Stimulated activated CD4-positive, alpha-beta T cell treated with anti-CD3 and anti-CD28 coated beads, Interleukin-15, amount 100 ng/mL, for 1 hour (primary cell): Measurements from ENCODE around the gene CEP78.
"Not testable (repeated sequence)": the region's sequence is repeated elsewhere in the genome, so short reads cannot be mapped to it uniquely, and the experiment has no call there.

Source experiments
- DNase-seq, 2 donors: peaks; one replicate each; pipeline ENCODE4 v3.0.0-alpha.2; 2020; ENCODE audit warnings: low read depth in 1 of 2, low spot score in 1 of 2

CEP78 gene, protein sequence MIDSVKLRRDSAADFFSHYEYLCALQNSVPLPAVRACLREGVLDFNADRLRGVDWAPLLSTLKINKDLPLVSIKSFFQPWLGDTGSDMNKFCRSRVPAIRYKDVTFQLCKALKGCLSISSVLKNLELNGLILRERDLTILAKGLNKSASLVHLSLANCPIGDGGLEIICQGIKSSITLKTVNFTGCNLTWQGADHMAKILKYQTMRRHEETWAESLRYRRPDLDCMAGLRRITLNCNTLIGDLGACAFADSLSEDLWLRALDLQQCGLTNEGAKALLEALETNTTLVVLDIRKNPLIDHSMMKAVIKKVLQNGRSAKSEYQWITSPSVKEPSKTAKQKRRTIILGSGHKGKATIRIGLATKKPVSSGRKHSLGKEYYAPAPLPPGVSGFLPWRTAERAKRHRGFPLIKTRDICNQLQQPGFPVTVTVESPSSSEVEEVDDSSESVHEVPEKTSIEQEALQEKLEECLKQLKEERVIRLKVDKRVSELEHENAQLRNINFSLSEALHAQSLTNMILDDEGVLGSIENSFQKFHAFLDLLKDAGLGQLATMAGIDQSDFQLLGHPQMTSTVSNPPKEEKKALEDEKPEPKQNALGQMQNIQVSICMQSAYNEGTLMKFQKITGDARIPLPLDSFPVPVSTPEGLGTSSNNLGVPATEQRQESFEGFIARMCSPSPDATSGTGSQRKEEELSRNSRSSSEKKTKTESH

DNA sequence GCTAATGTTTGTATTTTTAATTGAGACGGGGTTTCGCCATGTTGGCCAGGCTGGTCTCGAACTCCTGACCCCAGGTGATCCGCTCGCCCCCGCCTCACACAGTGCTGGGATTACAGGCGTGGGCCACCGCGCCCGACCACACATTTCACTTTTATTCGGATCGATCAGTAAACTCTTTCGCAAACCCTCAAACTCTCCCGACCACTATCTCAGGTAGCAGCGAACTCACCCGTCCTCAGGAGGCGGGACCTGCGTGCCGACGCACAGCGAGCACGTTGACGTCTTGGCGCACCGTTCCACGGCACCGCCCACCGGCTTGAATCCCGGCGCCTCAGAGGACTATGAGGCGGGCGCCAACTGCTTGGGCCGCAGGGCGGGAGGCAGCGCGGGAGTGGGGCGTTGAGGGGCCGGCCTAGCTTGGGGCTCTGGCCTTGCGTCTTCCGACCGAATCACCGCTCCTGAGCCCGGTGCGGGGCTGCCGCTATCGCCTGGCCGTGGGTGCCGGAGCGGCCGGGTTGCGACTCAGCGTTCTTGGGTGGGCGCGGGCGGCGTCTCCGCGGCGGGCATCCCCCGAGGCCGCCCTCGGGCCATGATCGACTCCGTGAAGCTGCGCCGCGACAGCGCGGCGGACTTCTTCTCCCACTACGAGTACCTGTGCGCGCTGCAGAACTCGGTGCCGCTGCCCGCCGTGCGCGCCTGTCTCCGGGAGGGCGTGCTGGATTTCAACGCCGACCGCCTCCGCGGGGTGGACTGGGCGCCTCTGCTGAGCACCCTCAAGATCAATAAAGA lies at the start of gene CEP78:
Gene CEP78, plus strand, starts transcription at position 314 of the 789 bp plus-strand sequence. Its CDS starts 276 bp downstream, at position 590.
- DNase-seq, result peak; percentile 72 to 80

DNA sequence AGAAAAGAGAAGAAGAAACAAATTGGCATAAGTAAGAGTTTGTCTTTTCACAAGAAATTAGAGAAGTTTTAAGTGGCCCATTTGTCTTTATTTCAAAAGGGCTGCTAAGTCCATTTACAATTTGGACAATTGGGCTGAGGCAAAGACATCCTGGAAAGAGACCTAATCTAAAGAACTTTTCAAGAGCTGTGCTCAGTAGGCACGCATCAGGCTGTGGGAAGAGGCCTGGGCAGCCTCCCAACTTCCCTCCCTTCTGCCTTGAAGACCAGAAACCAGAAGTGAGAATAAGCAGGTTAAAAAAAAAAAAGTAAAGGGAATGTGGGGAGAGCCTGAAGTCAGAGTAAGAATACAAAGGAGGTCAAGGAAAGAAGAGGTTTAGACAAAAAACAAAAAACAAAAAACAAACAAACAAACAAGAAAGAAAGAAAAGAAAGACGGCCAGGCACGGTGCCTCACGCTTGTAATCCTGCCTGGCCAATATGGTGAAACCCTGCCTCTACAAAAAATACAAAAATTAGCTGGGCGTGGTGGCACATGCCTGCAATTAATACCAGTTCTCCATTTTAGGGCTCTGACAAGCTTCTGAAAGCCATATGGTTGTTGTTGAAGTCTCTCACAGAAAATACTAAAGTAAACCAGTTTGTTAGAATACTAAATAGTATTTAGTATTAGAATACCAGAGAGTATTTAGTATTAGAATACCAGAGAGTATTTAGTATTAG lies 48.0 kb upstream of the CEP78 start:
- DNase-seq, result no peak

DNA sequence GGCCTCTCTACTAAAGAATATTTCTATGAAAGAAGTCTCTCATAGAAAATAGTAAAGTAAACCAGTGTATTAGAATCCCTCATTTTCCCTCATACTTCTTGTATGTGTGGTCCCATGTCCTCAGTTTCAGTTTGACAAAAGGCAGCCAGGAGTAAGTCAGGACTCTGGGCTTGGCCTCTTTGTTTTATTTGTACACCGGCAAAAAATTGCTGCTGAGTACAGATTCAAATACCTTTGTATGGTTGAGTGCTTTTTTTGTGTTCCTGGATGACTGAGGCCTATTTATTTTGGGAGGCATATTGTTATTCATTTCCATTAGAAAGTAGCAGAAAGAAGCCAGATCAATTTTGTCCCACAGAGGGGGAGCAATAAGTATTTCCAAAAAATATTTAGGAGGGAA lies 47.3 kb upstream of the CEP78 start:
- no peak for DNase-seq

DNA sequence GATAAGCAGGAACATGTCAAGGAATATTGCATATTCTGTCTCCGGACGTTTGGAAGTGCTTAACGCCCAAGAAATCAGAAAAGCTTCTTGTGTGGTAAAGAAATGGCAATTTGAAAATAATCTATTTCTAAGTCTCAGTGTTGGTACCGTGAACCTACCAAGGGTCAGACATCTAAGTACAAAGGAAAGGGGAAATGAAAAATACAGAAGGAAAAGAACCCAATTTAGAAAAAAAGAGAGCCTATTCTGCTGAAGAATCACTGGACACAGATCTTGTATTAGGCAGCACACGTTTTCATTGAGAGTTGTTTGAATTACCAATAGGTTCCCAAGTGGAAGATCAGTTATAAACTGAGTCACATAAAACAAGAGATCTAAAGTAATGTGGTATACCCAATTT lies 46.9 kb upstream of the CEP78 start:
- DNase-seq, result no peak

DNA sequence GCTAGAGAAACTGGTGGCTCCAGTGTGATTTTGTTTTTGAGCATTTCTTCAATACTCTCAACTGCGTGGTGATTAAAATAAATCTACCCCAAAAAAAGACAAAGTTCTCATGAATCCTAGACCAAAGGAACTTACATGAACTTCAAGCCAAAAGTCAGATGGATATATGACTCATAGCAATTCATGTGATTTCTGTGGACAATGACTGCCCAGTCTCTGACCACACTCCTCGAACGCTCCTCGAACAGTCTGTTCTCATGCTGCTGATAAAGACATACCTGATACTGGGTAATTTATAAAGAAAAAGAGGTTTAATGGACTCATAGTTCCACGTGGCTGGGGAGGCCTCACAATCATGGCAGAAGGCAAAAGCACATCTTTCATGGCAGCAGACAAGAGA lies 46.4 kb upstream of the CEP78 start:
- no peak for DNase-seq

DNA sequence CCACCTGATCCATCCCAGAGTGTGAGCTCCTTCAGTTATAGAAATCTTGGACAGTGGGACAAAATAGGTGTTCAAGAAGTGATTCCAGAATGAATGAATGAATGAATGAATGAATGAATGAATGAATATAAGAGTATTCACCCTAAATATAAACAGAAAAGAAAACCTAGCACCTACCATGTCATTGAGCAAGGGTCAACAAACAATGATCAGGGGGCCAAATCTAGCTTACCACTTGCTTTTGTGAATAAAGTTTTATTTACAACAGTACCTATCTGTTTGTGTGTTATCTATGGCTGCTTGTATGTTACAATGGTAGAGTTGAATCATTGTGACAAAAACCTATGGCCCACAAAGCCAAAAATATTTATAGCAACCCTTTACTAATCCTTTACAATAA lies 43.9 kb upstream of the CEP78 start:
- DNase-seq, result no peak

DNA sequence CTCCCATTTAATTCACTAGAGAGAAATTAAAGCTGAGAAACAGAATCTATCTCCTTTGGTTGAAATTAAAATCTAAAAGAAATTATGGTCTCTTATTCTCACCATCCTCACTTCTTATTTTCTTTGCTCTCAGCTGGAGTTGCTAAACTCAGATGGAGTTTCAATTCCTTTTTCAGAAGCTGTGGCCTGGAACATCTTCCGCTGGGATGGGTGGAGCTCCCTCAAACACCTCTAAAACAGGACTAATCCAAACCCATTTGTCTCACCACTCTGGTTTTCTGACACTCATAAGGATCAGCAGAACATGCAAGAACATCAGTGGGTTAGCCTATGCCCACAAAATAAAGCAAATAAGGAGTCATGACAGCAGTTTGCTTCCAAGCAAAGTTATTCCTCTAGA lies 39.6 kb upstream of the CEP78 start:
- DNase-seq, result no peak

DNA sequence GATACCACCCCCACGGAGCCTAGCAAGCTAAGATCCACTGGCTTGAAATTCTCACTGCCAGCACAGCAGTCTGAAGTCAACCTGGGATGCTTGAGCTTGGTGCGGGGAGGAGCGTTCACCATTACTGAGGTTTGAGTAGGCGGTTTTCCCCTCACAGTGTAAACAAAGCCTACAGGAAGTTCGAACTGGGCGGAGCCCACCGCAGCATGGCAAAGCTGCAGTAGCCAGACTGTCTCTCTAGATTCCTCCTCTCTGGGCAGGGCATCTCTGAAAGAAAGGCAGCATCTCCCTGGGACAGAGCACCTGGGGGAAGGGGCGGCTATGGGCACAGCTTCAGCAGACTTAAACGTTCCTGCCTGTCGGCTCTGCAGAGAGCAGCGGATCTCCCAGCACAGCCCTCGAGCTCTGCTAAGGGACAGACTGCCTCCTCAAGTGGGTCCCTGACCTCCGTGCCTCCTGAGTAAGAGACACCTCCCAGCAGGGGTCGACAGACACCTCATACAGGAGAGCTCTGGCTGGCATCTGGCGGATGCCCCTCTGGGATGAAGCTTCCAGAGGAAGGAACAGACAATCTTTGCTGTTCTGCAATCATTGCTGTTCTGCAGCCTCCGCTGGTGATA lies 34.6 kb upstream of the CEP78 start:
- peak; percentile 16 to 34 for DNase-seq

DNA sequence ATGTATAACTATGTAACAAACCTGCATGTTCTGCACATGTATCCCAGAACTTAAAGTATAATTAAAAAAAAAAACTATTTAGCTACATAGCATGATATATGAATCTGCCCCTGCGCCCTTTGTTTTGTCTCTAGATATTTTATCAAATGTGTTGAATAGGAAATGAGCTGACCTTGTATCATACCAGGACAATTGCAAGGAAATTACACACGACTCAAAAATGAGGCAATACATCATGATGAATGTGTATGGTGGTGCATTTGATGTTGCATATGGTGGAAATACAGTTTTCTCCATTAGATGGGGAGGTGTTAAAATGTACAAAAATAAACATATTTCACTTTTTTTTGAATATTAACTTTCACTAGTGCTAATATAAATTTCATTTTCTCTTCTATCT lies 28.6 kb upstream of the CEP78 start:
- DNase-seq, result no peak

DNA sequence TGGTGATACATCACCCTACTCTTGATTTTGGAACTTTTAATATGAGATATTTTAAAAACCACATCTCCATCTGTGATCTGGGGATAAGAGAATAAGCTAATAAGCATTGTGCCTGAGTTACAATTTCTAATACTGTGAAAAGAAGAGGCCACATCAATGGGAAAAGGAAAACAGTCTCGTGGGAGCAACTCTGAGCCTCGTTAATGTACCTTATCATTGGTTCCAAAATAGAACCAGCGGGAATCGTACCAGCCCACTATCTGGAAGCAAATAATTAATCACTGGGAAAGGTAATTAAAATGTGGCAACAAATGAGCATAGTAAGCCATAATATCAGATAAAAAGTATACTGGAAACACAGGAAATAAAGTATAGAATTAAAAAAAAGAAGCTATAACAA lies 28.0 kb upstream of the CEP78 start:
- DNase-seq, result no peak

DNA sequence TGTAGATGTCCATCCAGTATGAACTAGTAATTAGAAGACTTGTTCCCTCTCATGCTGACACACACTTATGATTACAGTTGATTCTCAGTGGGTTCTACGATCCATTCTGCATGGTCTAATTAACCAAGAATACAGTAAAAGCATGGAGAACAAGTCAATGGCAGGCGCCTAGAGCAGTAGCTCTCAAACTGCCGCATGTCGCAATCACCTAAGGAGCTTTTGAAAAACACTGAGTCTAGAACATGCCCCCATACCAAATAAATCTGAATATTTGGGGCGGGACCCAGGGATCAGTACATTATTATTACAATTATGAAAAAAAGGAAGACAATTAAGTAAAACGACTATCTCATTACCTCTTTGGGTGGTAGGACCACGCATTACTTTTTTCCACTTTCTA lies 26.7 kb upstream of the CEP78 start:
- no peak for DNase-seq

DNA sequence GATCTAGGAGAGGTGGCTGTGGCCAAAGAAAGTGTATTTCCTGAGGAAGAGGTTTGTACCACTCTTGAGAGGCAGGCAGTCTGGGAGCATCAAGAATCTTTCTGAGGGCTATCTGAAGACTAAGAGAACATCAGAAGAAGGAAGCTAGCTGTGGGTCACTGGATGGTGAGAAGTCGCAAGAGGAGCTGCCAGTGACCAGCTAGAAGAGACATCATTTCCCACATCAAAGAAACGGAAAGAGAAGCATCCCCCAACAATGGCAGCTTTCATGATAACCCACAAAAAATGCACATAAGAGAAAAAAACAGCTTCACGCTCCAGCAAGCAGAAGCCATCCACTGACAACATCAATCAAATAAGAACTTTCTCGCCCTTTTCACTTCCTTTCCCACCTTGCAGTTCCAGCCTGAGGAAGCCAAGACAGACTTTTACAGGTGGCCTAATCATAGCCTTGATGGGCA lies 25.0 kb upstream of the CEP78 start:
- no peak for DNase-seq

DNA sequence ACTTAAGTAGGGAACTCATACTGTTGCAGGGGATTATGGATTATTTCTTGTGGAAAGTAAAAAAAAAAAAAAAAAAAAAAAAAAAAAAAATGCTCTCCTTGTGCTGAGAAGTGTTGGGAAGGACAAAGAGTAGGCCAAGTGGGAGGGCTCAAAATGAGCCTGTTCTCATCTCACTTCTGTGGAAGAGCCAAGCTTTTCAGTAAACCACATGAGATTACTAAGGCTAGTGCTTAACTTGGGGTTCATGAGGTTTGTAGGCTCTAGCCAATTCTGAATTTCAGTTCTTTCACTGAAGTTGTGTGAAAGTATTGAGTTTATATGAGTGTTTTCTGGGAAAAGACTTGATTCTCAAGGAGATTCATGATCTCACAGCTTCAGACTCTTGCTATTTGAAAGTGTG lies 23.0 kb upstream of the CEP78 start:
- DNase-seq, result no peak

DNA sequence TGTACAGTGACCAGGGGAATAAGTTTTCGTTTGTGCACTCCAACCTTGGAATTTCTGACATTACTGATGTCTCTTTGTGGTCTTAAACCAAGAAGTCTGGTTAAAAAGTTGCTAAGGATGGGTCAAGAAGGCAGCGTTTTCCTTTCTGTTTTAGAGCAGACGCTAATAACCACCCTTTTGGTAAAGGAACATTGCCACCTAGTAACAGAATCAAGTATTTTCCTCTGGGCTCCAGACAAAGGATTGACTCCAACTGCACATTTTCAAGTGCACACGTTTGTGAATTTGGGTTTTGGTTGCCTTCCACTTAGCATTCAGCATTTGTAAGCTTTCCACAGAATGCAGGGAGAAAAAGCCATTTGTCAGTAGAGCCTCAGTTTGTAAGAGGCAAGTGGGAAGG lies 22.2 kb upstream of the CEP78 start:
- no peak for DNase-seq

DNA sequence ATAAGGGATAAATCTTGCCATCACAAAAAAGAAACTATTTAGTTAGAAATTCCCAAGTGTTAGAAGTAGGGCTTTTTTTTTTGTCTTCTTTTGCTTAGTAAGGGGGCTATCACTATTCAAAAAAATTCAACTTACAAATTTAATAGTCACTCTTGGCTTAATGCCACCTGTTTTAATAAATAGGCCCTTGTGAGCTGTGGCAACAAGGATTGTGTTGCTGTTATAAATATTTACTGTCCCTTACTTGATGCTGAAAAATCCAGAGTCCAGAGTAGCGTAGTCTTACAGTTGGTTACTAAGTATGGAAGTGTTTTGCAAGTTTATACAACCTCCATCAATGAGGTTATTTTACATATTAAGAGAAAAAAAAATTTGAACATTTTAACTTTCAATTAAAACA lies 21.4 kb upstream of the CEP78 start:
- DNase-seq, result no peak

DNA sequence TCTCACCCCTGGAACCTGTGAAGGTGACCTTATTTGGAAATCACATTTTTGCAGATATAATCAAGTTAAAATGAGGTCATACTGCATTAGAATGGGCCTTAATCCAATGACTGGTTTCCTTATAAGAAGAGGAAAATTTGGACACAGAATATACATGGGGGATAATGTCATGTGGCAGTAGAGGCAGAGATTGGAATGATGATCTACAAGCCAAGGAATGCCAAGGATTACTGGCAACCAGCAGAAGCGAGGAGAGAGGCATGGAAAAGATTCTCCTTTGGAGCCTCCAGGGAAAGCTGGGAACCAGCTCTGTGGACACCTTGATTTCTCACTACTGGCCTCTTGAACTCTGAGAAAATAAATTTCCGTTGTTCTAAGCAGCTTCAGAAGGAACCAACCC lies 20.2 kb upstream of the CEP78 start:
- DNase-seq, result no peak

DNA sequence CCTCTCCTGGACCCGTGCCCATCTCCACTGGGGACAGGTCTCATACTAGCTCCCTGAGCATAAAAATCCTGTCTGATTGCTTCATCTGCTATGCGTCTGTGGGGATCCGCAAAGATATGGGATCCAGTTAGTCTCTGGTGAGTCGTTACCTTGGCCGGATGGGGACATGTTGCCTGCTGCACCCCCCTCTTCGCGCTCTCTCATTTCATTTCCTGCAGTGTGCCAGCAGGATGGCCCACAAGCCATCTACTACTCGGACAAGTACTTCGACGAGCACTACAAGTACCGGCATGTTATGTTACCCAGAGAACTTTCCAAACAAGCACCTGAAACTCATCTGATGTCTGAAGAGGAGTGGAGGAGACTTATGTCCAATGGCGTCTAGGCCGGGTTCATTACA lies 17.0 kb upstream of the CEP78 start:
- no peak for DNase-seq

DNA sequence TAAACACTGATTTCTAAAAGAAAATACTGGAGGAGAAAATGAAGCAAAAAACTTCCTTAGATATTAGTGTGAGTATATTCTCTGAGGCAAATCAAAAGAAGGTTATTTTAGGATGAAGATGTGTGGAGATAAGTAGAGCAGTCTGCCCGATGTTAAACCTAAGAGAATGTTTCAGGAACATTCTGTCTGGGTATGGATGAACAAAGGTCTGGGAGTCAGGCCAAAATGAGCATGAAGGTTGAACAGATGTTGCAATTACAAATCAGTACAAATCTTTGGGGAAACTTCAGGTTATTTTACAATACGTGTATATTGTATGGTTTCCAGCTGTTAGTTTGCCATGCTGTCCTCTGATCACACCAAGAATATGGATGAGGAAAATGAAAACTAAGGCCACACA lies 14.4 kb upstream of the CEP78 start:
- no peak for DNase-seq

DNA sequence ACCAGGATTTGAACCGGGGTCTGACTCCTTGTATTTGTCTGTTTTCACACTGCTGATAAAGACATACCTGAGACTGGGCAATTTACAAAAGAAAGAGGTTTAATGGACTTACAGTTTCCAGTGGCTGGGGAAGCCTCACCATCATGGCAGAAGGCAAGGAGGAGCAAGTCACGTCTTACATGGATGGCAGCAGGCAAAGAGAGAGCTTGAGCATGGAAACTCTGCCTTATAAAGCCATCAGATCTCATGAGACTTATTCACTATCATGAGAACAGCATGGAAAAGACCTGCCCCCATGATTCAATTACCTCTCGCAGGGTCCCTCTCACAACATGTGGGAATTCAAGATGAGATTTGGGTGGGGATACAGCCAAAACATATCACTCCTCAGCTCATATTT lies 14.0 kb upstream of the CEP78 start:
- not testable (repeated sequence) for DNase-seq

DNA sequence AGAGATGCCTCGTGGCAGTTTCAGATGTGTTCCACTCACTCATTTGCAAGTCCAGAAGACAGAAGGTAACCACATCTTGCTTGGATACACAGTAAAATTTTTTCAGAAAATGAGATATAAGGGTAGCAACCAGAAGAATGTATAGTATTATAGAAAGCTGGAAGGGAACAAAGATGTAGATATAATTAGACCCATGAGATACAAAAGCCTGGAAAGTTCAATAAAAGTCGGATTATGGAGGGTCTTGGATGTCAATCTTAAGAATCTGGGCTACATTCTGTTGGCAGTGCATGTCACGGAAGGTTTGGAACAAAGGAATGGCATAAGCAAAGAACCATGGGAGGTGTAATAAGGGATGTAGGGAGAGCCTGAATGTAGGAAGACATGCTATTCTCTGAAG lies 5.1 kb upstream of the CEP78 start:
- no peak for DNase-seq

DNA sequence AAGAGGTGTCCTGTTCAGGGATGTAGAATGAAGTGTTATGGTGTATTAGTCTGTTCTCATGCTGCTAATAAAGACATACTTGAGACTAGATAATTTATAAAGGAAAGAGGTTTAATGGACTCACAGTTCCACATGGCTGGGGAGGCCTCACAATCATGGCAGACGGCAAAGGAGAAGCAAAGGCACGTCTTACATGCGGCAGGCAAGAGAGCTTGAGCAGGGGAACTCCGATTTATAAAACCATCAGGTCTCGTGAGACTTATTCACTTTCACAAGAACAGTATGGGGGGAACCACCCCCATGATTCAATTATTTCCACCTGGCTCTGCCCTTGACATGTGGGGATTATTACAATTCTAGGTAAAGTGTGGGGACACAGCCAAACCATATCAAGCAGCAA lies 3.4 kb upstream of the CEP78 start:
- DNase-seq, result not testable (repeated sequence)
